ENCODE data around the gene CMTM4.
"Not testable (repeated sequence)": the region's sequence is repeated elsewhere in the genome, so short reads cannot be mapped to it uniquely, and the experiment has no call there.

CMTM4 gene

DNA sequence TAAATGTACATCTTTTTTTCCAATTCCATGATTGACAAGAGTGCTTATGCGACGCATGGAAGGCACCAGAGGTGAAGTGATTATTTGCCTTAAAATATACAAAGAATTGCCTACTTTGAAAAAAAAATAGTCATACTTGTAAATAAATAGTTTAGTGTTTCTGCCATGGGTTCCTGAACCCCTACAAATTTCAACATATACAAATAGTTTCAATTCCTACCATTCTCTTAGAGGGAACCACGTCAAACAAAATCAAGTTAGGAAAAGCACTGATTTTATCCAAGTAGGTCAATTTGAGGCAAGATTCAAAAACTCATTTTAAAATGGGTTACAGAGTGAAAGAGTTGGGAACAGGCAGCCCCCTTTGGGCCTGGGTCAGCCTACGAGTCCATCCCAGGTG lies 80.4 kb downstream of the CMTM4 start:
- peak; percentile 48 for DNase-seq (ENCODE audit: low read depth)
- TF ChIP-seq, protein P1, sequence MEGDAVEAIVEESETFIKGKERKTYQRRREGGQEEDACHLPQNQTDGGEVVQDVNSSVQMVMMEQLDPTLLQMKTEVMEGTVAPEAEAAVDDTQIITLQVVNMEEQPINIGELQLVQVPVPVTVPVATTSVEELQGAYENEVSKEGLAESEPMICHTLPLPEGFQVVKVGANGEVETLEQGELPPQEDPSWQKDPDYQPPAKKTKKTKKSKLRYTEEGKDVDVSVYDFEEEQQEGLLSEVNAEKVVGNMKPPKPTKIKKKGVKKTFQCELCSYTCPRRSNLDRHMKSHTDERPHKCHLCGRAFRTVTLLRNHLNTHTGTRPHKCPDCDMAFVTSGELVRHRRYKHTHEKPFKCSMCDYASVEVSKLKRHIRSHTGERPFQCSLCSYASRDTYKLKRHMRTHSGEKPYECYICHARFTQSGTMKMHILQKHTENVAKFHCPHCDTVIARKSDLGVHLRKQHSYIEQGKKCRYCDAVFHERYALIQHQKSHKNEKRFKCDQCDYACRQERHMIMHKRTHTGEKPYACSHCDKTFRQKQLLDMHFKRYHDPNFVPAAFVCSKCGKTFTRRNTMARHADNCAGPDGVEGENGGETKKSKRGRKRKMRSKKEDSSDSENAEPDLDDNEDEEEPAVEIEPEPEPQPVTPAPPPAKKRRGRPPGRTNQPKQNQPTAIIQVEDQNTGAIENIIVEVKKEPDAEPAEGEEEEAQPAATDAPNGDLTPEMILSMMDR (conservative IDR thresholded peaks at IDR 0.05; ENCODE audit: low read length): no peak
- H3K4me3 ChIP-seq (ENCODE audit: low read length): no peak overlapping the region

DNA sequence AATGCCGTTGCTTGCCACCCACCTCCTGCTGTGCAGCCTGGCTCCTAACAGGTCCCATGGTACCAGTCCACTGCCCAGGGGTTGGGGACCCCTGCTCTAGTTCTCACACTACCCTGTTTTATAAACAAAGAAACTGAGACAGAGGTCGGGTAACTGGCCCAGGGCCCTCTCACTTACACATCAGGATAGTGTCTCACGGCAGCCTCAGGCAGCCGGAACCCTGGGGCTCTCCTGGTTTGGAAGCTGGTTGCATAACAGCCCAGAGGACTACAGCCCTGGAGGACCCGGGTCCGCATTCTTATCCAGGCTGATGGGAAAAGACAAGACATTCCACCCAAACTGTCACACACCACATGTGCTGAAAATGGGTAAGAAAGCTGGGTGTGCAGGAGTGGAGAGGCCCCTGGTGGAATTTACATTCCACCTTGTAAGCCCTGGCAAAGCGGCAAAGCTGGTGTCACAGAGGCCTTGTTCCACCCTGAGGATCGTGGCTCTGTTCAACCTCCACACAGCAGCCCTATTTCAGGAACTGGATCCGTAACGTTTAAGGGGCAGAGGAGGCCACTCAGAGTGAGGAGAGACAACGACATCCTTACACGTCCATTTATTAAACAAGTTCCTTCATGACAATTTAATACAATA lies 82.3 kb downstream of the CMTM4 start:
- no peak overlapping the region for H3K4me3 ChIP-seq (ENCODE audit: low read length)
- peak; percentile 12 for DNase-seq (ENCODE audit: low read depth)
- TF ChIP-seq, protein P1 (conservative IDR thresholded peaks at IDR 0.05; ENCODE audit: low read length): no peak

DNA sequence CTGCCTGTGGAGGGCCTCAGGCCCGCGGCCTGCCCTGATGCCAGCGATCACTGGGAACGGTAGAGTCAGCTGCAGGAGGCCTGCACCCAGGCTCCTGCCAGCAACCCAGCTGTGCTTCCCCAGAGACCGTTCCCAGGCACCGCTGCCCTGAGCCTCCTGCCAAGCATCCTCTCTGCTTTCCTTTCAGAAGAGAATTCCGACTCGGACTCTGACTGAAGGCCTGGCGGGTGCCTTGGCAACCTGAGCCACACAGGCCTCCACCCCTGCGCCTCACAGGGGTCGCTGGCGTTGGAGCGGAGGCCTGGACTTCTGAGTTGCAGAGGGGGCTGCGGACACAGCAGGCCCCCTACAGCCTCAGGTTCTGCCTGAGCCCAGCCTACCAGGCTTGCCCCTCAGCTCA lies 84.1 kb downstream of the CMTM4 start:
- DNase-seq (ENCODE audit: low read depth): no peak
- TF ChIP-seq, protein P1 (conservative IDR thresholded peaks at IDR 0.05; ENCODE audit: low read length): no peak

DNA sequence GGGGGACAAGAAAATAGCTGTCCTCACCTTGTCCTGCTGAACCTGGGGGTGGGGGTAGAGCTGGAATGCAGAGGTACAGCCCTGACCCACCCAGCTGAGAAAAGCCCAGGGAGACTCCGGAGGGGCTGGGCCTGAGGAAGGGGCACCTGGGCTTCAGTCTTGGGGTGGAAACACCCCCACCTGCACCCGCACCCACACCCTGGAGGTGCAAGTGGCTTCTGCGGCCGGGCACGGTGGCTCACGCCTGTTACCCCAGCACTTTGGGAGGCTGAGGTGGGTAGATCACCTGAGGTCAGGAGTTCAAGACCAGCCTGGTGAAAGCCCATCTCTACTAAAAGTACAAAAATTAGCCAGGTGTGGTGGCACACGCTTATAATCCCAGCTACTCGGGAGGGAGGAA lies 84.6 kb downstream of the CMTM4 start:
- not testable (repeated sequence) for H3K4me3 ChIP-seq (ENCODE audit: low read length); DNase-seq (ENCODE audit: low read depth)

More for the DNA sequence above, 84.1 kb downstream of the CMTM4 start:
- H3K4me3 ChIP-seq (ENCODE audit: low read length): no peak overlapping the region

DNA sequence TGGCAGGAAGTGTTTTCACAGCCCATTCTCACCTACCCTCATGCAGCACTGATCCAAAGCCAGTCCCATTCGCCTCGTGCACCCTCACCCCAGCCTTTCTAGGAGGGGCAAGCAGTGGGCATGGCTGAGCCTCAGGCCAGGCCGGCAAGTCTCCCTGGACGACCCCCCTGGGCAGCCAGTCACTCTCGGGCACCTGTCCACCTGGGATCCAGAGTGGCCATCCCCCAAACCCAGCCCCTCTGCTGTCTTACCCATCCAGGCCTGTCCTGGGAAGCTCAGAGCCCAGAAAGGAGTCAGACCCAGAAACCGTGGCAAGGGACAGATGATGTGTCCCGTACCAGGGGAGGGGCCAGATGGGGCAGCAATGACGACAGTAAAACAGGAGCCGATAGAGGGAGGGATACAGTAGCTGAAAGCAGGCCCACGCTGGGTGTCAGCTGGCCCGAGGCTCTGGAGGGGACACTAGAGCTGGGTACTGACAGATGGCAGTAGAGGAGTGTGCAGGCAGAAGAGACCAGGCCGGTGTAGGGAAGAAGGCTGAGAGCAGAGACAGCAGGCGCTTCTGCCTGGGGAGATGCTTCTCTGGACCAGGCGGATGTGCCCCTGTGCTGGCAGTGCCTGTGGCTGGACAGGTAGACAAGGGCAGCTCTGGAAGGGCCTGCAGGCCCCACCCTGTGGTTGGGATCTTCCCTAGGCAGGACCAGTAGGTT lies 86.3 kb downstream of the CMTM4 start:
- no peak overlapping the region for H3K4me3 ChIP-seq (ENCODE audit: low read length)
- DNase-seq (ENCODE audit: low read depth): no peak
- TF ChIP-seq, protein P1 (conservative IDR thresholded peaks at IDR 0.05; ENCODE audit: low read length): no peak

DNA sequence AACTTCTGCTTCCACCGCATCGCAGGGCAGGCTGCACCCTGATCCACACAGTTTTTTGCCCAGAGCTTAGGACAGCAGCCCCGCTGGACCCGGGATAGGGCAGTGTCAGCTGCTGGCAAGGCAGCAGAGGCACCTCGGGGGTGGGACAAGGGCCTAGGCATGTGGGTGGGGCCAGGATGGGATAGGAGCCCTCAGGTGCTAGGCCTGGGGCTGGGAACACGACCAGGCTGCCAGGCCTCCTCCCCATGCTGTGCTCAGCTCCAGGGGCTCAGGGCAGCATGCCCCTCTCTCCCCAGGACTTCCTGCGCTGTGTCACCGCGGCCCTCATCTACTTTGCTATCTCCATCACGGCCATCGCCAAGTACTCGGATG lies 87.4 kb downstream of the CMTM4 start:
- DNase-seq (ENCODE audit: low read depth): no peak
- TF ChIP-seq, protein P1 (conservative IDR thresholded peaks at IDR 0.05; ENCODE audit: low read length): no peak
- no peak overlapping the region for H3K4me3 ChIP-seq (ENCODE audit: low read length)

DNA sequence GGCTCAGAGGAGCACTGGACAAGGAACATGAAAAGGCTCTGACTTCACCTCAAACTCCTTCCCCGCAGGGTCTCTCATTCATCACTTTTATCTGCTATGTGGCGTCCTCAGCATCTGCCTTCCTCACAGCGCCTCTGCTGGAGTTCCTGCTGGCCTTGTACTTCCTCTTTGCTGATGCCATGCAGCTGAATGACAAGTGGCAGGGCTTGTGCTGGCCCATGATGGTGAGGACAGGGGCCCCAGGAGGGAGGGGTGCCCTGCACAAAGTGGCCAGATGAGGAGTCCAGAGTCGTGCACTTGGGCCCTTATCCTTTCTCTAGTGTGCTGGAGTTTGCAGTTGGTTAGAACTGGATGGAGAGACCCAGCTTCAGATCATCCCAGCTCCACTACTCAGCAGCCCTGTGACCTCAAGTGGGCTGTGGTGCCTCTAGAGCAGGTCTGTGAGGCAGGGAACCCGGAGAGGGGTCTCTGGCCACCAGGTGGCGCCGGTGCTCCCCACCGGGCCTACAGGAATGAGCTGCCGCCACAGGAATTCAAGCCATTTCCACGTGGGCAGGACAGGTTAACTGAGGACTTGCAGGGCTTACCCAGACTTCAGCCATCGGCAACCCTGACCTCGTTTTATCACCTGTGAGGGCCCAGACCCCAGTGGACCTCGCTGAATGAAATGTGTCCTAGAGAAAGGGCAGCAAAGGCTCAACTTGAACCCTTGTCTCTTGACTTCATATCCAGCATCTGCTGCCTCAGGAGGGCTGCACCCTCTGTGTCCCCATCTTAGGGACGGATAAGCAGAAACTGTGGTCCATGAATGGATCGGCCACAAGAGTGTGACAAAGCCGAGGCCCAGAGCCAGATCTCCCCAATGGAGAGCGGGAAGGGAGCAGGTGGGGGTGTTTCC lies 88.1 kb downstream of the CMTM4 start:
- no peak overlapping the region for H3K4me3 ChIP-seq (ENCODE audit: low read length)
- TF ChIP-seq, protein P1 (conservative IDR thresholded peaks at IDR 0.05; ENCODE audit: low read length): peak; percentile 87
- DNase-seq (ENCODE audit: low read depth): peak; percentile 90
